ENCODE results near the gene NNMT.
"Not testable (repeated sequence)": the region's sequence is repeated elsewhere in the genome, so short reads cannot be mapped to it uniquely, and the experiment has no call there.

Gene NNMT

DNA sequence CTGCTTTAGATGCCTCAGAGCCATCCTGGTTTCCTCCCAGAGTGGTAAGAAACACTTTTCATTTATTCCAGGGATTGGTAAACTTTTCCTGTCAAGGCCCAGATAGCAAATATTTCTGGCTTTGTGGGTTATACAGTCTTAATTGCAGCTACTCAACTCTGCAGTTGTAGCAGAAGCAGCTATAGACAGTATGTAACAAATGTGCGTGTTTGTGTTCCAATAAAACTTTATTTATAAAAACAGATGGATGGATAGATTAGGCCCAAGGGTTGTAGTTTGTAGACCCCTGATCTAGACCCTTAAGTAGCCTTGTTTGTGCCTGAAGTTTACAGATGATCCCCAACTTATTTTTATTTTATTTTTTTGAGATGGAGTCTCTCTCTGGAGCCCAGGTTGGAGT is 17.9 kb downstream of the NNMT start:
- DNase-seq, result no peak

DNA sequence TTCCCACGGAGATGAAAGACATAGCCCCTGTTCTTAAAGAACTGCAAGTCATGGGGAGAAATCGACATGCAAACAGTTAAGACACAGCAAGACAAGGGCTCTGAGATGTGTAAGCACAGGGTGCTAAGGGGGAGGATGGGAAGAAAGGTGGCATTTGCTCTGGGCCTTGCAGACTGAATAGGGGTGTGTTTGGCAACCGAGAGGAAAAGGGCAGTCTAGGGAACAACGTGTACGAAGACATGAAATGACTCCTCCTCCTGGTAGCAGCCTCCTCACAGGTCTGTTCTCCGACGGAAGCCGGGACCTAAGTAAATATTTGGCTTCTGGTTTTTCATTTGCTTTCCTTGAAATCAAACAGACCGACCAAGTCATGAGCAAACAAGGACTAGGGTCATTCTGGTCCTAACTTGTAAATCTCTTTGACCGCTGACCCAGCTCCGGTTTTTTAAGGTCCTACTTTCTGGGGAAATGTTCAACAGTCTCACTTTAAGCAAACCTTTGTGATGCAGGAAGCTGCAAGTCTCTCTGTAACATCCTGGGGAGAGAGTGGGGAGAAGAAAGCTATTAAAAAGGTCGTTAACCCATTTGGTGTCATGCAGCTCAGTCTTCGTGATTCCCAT is 19.7 kb downstream of the NNMT start:
- DNase-seq, result no peak

DNA sequence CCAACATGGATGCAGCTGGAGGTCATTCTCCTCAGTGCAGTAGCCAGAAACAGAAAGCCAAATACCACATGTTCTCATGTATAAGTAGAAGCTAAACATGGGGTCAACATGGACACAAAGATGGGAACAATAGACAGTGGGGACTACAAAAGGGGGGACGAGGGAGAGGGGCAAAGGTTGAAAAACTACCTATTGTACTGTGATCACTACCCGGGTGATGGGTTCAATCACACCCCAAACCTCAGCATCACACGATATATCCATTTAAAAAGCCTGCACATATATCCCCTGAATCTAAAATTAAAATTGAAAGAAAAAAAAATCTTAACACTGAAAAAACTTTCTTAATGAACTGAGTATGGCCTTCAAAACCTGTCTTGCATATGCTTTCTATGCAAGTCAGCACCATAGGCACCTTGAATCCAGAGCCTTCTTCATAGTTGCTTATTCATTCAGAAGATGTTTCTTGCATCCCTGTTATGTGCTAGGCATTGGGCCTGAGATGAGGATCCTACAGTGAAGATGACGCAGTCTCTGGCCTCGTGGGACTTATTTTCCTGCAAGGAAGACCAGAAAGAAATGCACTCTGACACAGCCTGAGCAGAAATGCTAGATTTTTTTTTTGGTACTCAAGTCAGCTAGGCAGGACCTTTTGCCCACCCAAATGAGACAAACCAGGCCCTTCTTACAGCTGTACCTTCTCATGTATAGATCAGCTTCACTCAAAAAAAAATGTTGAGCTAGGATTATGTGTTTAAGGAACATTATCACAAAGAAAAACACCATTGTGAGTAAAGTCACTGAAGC is 21.0 kb downstream of the NNMT start:
- DNase-seq, result no peak

DNA sequence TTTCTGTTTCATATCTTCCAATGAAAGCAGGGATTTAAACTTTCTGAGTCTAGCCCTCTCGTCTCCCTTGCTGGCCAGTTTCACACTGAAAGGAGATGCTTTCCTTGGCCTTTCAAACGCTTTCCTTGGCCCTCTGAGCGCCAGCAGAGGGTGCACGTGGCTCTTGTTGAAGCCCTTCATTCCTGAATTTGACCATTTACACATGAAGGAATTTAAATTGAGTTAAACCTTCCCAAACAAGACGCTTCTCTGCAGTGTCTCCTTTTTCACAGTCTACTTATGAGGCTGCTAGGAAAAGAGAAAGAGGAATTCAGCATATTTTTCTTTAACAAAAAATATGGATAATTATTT is 21.6 kb downstream of the NNMT start:
- DNase-seq, result peak; percentile 17

DNA sequence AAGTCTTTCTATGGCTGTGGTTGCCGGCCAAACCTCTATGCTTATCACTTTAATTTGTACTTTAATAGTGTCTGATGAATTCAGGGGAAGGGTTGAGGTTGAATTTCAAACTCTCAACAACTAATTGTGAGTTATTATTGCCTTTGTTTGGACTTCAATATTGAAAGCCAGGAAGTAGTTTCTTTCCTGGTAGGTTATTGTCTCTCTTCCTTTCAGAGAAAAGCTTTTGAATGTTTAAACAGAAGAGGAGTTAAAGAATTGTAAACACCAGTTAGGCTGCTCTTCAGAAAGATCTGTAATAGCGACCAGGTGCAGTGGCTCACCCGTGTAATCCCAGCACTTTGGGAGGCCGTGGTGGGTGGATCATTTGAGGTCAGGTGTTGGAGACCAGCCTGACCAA is 22.2 kb downstream of the NNMT start:
- DNase-seq, result no peak

DNA sequence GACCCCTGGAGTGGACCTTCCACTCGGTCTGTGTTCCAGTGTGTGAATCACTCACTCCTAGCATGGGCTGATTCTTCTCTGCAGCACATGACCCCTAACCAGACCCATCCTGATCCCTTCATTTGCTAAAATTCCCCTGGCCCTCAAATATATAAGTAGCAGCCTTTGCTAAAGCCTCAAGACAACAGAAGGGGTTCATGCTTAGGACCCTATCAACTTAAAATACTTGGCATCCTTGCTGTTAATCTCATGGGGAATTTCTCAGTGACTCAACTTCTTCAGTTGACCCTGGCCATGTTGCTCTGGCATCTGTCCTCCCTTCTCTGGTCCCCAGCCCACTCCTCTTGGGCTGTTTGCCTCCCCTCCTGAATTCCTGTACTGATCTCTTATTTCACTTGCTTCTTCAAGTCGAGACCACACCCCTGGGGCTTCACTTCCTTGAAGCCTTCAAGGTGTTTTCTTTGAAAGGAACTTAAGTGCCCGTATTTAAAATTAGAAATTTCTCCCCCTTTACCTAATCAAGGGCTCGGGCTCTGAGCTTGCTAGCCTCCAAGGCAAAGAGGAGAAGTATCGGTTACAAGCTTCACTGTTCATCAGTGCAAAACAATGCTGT is 23.6 kb downstream of the NNMT start:
- no peak for DNase-seq

DNA sequence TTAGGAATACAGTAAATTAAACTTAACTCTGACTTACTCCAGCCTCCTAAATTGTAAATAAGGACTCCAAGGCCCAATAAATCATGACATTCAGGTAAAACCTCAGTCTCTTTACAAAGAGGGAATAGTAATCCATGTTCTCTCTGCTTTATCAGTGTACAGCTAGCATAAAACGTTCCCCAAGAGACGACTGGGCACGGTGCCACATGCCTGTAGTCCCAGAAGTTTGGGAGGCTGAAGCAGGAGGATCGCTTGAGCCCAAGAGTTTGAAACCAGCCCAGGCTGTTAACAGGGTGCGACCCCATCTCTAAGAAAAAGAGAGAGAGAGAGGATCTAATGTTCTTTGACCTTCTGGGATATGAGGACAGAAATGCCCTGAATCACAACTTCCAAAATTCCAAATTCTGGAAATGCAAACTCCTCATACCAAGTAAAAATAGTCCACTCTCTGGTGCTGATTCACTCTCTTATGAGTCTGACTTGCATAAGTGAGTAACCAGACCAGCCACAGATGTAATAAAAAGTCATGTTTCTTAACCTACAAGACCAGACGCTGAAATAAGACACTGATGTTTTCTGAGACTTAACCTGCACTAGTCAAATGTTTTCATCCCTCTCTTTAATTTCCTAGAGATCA is 25.5 kb downstream of the NNMT start:
- DNase-seq, result no peak

DNA sequence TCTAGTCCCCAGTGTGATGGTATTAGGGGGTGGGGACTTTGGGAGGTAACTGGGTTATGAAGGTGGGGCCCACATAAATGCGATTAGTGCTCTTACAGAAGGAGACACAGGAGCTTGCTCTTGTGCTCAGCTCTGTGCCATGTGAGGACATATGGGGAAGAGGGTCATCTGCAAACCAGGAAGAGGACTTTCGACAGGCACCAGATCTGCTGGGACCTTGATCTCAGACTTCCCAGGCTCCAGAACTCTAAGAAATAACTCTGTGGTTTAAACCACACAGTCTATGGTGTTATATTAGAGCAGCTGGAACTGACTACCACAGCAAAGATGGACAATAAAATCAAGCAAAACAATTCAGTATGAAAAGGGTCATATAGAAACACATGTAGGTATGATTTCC is 26.7 kb downstream of the NNMT start:
- DNase-seq, result no peak

DNA sequence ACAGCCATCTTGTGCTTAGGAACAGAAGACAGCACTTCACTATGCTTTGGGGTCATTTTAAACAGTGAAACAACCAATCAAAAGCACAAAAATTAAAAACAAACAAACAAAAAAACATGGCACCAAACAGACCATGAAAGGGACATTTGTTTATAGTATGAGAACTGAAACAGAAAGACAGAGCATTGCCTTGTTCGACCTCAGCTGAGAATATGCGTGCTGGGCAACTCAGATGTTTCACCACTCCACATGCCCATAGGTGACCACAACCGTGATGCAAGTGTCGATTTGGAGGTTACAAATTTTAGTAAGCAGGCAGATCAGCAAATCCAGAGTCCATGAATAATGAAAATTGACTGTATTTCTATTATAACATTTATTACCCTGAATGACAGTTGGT is 30.0 kb downstream of the NNMT start:
- no peak for DNase-seq

DNA sequence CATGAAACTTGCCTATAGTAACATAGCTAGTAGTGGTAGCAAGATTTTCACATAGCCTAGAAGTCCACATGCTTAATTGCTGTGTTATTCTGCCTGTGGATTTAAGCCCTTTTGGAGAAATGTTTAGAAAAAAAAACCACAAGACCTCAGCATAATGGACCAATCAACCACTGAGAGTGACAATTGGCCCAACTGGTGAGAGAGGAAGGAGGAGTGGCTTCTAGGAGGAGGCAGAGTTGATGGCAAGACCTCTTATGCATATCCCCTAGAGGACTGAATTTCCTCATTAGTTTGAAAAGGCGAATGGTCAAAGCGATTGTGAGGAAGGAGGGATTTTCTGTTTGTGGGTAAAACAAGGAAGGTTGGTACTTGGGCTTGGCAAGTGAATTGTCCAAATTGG is 30.6 kb downstream of the NNMT start:
- DNase-seq, result no peak

DNA sequence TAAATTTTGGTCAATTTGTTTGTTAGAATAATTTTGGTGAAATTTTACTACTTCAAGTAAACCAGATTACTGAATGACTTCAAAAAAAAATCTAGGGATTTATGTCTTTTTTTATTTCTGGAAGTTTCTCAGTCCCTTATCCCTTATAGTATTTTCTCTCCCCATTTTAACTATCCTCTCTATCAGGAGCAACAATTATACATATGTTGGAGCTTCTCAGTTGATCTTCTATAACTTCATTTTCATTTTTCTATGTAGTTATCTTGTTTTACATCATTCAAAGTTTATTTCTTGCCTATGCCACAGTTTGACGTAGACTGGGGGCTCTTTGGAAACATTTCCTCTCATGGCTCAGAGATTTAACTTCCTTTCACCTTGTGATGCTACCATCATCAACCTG is 34.2 kb downstream of the NNMT start:
- no peak for DNase-seq

DNA sequence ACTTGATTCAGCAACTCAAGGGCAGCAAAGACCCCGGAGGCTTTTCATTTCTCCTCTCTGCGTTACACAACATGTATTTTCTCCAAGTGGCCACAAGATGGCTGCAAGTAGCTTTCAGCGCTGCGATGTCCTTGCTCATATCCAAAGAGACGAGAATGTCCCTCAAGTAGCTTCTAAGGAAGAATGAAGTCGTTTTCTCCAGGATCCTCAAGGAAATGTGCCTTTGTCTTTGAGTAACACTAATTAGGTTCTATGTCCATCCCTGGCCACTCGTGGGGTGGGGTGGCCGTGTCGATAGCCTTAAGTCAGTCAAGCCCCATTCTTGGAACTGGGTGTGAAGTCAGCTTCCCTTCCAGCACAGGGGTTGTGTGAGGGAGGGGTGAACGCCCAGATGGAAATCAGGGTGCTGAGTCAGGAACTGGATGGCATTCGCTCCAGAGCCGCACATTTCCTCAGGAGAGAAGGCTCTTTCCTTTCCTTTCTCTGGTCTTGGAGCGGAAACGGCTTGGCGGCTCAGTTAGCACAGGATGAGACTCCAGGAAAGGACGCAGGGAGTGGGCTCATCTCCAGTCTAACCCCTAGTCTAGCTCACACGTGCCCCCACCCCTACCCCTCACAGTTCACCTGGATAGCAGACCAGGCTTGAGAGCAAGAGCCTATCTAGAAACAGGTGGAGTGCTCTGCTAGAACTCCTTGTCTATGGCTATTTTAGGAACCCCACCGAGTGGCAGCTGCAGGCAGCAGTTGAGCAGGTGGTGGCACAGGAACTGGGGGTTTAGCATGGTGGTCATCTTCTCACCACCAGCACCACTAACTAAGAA is 44.3 kb downstream of the NNMT start:
- DNase-seq, result no peak

DNA sequence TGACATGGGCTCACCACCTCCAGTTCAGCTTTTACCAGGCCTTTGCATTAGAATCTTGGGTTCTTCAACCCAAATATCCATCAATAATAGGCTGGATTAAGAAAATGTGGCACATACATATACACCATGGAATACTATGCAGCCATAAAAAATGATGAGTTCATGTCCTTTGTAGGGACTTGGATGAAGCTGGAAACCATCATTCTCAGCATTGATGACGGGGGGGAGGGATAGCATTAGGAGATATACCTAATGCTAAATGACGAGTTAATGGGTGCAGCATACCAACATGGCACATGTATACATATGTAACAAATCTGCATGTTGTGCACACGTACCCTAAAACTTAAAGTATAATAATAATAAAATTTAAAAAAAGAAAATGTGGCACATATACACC is 45.5 kb downstream of the NNMT start:
- DNase-seq, result not testable (repeated sequence)

DNA sequence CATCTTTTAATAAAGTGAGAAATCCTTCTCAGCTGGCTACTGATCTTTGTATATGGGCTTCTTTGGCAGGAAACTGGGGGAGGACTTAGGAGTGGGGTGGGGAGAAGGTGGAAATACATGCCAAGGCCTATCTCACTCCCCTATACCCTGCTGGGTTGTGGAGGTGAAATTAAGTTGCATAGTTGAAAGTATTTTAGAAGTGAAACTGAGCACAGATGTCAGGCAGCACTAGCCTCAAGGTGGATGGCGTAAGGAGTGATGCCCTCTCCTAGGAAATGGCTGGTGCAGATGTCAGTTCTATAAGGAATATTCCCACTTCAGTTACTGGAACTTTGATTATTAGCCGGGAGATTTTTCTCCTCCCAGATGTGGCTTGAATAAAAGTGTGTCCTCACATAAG is 46.3 kb downstream of the NNMT start:
- no peak for DNase-seq

DNA sequence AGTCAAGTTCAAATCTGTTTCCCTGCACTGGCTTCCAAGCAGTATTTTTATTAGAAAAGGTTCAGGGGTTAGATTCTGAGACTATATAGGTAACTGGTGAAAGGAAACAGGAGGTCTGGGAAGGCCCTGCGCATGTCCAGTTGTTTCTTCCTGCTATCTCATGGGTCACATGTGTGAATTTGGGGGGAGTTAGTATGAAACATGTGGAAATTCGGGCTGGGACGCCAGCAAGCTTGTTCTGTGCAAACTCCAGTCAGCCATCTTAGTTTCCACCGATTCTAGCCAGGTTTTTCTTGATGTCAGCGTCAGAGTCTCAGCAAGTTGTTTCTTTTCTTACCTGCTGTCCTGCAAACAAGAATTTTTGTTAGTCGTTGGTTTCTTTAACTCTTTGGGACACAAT is 46.8 kb downstream of the NNMT start:
- no peak for DNase-seq

DNA sequence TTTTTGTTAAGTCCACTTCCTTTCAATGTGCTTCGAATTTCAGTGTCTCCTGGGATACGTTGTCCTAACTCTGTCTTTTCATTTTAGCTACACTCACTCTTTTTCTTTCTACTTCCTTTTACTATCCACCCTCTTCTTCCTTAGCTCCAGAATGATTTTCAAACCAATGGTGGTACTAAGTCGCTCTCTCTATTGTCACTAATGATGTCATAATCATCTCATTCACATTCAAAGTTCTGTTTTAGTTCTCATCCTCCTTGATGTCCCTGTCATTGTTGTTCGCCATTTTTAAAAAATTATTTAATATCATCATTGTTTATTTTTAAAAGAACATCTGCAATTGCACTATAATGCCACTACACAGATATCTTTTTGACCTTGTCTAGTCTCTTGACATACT is 47.3 kb downstream of the NNMT start:
- no peak for DNase-seq

DNA sequence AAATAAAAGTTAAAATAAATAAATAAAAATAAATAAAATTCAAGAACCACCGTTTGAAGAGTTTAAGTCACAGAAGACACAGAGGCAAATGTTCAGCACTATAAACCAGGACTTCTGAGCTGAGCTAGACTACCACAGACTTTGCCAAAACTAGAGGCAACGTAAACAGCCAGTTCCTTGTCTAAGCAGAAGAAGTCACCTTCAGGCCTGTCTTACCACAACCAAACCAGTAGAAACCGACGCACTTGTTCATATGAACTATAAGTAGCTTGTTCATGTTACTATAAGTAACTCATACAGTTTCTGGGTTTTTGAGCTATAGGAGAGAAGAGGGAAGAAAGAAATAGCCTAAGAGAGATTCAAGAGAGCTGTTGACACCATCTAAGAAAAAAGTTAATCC is 48.3 kb downstream of the NNMT start:
- no peak for DNase-seq

DNA sequence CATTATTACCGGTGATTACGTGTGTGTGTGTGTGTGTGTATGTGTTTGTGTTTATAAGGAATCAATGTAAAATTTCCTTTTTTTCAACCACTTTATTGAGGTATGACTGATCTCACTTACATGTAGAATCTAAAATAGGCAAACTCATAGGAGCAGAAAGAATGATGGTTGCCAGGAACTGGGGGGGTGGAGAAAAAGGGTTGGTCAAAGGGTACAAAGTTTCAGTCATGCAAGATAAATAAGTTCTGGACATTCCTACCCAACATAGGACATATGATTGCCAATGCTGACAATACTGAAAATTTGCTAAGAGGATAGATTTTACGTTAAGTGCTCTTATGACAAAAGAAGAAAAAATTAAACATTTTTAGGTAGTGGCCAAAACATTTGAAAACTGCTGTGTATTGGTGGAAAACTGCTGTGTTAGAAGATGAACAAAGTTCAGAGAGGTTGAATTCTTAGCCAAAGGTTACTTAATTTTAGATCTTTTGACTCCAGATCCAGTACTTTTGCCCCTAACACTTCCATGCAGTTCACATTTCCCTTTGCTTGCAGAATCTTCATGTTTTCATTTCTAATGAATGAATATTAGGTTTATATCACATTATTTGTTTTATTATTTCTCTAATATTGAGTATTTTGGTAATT is 49.5 kb downstream of the NNMT start:
- DNase-seq, result no peak

DNA sequence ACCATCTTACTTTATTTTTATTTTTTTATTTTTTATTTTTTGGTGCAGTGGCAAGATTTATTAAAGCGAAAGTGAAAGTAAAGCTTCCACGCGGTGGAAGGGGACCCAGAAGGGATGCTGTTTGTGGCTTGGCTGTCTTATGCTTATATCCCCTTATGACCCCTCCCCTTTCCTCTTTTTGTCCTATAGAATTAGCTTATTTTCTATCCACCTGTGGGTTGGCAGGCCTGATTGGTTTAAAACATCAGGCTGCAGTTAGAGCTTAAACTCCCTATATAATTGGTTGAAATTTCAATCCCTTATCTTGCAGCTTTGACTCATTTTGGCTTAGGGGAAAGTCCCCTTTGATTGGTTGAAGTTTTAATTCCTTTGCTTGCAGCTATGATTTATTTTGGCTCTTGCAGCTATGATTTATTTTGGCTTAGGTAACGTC is 50.5 kb downstream of the NNMT start:
- DNase-seq, result no peak

DNA sequence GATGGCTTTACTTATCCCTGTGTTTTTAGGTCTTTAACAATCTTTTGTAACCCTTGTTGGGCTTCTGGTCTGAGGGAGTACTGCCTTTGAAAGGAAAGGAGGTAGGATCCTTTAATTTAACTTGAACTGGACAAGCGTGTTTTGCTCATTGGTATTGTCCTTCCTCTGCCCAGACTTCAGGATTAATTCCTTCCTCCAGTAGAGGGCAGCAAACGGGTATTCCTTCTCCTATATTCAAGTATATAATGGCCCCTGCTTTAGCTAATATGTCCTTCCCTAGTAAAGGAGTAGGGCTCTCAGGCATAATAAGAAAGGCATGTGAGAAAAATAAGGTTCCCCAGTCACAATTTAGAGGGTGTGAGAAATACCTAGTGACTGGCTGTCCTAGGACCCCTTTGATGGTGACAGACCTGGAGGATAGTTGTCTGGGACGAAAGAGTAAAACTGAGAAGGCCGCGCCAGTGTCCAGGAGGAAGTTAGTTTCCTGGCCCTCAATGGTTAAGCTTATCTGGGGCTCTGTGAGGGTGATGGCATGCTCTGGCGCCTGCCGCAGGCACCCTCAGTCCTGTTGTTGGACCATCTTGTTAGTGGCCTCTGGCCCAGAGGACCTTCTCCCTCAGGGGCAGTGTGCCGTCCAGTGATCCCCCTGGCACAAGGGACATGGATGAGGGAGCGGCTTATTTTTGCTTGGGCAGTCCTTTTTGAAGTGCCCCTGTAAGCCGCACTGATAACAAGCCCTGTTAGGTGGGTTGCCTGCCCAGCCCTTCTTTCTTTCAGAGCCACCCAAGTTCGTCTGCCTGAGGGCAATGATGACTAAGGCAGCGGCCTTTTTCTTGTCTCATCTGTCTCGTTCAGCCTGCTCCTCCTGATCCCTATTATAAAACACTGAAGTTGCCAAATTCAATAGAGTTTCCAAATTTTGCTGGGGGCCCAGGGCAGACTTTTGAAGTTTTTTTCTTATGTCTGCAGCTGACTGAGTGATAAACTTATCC is 52.3 kb downstream of the NNMT start:
- DNase-seq, result no peak

DNA sequence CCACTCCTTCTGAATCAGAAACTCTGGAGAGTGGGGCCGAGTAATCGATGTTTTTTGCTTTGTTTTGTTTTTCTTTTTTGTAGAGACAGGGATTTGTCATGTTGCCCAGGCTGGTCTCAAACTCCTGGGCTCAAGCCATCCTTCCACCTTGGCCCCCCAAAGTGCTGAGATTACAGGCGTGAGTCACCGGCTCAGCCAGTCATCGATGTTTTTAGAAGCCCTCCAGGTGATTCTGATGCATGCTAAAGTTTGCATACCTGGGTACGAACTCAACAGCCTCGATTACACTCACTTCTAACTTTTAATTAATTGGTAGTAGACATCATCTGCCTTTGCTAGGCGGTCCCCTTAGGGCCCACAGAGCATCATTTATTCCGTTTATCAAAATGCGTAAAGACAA is 53.8 kb downstream of the NNMT start:
- no peak for DNase-seq

Measured in activated CD8-positive, alpha-beta memory T cell treated with anti-CD3 and anti-CD28 coated beads, Interleukin-2, amount 50 U/mL, for 4 hours (primary cell).